ENCODE data around the gene MRI1.
"Not testable (repeated sequence)": the region's sequence is repeated elsewhere in the genome, so short reads cannot be mapped to it uniquely, and the experiment has no call there.

Gene MRI1

DNA sequence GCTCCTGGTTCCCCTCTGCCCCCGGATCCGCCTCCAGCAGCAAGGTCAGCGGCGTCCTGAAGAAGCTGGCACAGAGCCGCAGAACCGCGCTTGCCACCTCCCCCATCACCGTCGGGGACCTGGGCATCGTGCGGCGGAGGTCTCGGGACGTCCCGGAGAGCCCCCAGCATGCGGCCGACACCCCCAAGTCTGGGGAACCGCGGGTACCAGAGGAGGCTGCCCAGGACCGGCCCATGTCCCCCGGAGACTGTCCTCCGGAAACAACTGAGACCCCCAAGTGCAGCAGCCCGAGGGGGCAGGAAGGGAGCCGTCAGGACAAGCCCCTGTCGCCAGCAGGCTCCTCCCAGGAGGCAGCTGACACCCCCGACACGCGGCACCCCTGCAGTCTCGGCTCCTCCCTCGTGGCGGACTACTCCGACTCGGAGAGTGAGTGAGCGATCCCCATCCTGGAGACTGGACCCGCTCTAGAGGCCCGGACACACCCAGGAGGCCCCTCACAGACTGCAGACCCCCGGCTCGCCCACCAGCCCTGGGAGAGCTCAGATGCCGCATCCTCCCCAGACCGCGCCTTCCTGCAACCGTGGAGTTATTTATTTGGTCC lies 1.6 kb upstream of the MRI1 start:
- DNase-seq = no peak

DNA sequence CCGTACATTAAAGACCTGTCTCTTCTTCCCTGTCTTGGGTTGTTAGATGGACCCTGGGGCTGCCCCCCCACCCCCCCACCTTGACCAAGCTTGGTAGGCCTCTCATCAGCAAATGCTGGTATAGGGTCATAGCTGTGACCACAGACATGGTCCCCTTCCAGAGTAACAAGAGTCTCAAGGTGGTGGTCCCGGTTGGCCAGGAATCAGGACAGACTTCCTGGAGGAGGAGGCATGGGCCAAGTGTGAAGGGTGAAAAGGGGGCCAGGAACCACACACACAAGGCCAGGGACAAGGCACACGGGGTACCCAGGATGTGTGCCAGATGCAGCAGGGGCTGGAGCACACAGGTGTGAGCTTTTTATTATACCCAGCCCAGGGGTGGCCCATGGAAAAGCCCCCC lies 1.1 kb upstream of the MRI1 start:
- DNase-seq = no peak

DNA sequence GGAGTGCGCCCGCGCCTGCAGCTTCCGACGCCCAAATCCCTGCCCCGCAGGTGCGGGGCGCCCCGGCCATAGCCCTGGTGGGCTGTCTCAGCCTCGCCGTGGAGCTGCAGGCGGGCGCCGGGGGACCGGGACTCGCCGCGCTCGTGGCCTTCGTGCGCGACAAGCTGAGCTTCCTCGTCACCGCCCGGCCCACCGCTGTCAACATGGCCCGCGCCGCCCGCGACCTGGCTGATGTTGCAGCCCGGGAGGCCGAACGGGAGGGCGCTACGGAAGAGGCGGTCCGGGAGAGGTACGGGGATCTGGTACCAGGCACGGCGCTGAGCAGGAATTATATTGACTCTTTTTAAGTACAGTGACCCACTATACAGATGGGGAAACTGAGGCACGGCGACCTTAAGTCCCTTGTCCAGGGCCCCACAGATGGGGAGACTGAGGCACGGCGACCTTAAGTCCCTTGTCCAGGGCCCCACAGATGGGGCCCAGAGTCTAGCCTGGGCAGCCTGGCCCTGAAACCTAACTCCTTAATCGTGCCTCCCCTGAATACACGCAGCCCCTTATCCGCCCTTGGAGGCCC lies 586 bp downstream of the MRI1 start:
- DNase-seq = no peak

DNA sequence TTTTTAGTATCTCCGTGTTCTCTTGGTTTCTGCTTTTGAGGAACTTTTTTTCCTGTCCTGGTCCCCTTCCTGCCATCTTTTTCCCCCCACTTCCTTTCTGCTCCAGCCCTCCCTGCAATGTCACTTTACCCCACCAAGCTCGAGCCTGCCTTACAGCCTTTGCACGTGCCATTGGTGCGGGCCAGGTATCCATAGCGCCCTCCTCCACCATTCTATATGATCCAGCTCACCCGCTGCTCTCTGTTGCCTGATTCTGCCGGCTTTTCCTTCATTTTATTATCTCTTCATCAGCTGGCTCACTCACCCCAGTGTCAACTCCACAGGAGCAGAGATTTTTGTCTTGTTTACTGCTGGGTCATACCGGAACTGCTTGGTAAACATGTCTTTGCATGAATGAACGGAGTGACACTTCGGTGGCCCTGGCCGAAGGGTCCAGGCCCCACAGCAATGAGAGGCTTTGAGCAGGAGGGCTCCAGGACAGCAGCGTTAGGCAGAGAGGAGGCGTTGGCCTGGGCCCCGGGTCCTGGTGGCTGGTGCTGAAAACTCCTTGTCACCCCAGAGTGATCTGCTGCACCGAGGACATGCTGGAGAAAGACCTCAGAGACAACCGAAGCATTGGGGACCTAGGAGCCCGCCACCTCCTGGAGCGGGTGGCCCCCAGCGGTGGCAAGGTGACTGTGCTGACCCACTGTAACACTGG lies 1.2 kb downstream of the MRI1 start:
- no peak for DNase-seq

DNA sequence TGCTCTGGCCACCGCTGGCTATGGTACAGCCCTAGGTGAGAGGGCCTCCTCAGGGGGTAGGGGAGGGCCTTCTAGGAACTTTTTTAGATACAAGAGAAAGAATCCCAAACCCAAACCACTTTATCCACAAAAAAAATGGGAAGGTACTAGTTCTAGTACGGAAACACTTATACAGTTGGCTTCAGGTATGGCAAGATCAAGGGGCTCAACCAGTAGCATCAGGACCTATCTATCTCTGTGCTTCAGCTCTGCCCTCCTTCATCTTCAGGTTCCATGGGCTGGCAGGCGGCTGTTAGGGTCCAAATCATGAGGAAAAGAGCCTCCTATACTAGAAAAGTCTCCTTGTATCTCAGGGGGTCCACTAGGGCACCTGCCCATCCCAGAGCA lies 1.8 kb downstream of the MRI1 start:
- DNase-seq = no peak

DNA sequence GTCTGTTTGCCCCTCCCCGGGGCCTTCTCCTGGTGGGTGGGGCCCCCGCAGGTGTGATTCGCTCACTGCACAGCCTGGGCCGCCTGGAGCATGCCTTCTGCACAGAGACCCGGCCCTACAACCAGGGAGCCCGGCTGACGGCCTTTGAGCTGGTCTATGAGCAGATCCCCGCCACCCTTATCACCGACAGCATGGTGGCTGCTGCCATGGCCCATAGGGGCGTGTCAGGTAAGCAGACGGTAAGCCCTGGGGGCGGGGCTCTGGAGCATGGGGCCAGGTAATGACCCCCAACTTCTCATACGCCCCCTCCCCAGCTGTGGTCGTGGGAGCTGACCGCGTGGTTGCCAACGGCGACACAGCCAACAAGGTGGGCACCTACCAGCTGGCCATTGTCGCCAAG lies 4.2 kb downstream of the MRI1 start:
- DNase-seq = no peak

DNA sequence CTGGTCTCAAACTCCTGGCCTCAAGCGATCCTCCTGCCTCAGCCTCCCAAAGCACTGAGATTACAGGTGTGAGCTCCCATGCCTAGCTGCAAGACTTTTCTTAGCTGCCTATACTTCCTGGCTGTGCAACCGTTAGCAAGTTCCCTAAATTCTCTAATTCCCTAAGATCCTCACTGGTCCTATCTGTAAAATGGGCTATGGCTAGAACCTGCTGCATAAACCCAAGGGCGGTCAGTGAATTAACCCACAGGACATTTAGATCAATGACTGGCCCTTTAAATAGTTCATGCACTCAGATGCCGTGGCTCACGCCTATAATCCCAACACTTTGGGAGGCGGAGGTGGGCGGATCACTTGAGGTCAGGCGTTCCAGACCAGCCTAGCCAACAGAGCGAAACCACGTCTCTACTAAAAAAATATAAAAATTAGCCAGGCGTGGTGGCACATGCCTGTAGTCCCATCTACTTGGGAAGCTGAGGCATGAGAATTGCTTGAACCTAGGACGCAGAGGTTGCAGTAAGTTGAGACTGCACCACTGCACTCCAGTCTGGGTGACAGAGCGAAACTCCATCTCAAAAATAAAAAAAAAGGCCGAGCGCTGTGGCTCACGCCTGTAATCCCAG lies 5.8 kb downstream of the MRI1 start:
- no peak for DNase-seq

DNA sequence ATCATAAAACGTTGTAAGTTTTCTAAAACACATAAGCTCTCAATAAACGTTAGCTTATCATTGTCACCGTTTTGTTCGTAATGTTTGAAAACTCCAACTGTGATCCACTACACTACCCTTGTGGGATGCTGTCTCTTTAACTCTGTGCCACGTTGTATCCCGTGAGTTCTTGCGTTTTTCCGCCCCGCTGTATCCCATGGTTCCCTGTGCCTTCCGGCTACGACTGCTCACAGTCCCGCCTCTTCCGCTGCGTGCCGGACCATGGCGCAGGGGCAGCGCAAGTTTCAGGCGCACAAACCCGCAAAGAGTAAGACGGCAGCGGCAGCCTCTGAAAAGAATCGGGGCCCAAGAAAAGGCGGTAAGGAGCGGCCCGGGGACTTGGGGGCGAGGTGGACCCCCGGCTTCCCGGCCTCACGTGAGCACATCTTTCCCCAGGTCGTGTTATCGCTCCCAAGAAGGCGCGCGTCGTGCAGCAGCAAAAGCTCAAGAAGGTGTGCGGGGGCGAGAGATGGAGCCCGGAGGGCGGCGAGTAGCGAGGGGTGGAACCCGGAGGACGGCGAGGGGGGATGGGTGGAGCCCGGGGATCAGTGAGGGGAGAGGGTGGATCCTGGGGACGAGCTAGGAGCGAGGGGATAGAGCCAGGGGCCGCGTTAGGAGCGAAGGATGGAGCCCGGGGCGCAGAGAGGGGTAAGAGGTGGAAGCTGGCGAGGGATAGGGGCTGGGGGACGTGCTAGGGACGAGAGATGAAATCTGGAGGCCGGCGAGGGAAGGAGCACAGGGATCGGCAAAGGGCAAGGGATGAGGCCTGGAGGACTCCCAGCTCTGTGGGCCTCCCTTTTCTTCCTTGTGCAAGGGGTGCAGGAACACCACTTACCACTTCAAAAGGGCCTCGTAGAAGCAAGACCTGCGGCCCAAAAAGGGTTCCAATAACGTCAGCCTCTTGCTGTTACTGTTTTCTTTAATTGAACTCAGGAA lies 10.2 kb downstream of the MRI1 start, which contains the start of gene C19orf53:
C19orf53 (plus strand) TSS at position 240 of the 975 bp plus-strand sequence; CDS start at position 262, 22 bp downstream.
- peak; percentile 96 for DNase-seq

DNA sequence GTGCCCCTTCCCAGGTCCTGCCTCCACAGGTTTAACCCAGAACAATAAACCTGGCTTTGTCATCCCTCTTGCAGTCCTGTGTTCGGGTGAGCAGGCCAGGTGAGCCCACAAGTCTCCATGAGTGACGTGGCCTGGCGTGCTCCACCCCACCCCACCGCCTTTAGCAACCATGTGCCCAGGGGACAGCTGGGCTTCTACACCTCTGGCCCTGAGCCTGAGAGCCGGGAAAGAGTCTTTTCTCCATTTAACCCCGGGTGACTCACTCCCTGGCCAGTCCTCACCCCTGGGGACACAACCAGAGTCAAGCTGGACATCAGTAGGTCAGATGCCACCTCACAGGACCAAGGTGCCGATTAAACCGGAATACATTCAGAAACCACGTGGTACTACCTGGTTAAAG lies 14.1 kb downstream of the MRI1 start:
- DNase-seq = no peak

DNA sequence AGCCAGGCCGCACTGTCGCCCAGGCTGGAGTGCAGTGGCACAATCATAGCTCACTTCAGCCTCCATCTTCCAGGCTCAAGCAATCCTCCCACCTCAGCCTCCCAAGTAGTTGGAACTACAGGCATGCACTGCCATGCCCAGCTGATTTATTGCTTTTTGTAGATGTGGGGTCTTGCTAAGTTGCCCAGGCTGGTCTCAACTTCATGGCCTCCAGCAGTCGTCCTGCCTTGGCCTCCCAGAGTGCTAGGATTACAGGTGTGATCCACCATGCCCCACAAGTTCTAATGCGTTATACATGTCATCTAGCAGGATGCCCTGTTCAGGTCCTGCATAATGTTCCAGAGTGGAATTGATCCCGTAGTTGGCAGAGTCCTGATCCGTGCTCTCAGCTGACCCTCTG lies 14.5 kb downstream of the MRI1 start:
- DNase-seq = no peak

DNA sequence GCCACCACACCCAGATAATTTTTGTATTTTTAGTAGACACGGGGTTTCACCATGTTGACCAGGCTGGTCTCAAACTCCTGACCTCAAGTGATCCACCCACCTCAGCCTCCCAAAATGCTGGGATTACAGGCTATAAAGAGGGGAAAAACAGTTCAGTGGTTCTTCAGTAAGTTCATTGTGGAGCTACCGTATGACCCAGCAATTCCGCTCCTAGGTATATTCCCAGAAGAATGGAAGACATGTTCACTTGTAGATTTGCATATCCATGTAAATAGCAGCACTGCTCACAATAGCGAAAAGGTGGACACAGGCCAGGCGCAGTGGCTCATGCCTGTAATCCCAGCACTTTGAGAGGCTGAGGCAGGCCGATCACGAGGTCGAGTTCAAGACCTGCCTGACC lies 15.5 kb downstream of the MRI1 start:
- not testable (repeated sequence) for DNase-seq

DNA sequence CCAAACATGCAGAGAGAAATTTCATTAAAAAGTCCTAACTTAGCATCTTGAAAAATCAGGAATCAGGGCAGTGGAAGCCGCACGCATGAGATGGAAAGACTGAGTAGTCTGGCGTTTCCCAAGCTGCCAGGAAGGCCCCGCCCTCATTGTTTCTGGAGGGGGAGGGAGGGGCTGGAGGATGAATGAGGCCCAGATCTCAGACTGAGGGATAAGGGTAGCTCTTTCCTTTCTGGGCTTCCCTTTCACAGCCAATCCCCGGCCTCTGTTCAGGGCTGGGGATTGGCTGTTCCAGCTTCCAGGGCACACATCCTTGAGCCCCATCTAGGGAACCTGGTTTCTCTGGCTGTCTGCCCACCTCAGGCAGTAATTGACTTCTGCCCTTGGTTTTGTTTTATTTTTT lies 17.2 kb downstream of the MRI1 start:
- peak; percentile 92 for DNase-seq

DNA sequence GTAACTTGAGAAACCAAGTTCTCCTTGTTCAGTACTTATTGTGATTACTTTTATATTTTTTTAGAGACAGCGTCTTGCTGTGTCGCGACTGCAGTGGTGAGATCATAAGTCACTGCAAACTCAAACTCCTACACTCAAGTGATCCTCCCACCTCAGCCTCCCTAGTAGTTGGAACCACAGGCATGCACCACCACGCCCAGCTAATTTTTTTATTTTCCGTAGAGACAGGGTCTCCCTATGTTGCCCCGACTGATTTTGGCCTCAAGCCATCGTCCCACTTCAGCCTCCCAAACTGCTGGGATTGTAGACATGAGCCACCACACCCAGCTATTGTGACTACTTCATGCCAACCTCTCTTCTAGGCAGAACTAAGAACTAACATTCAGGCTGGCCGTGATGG lies 18.2 kb downstream of the MRI1 start:
- DNase-seq = no peak

DNA sequence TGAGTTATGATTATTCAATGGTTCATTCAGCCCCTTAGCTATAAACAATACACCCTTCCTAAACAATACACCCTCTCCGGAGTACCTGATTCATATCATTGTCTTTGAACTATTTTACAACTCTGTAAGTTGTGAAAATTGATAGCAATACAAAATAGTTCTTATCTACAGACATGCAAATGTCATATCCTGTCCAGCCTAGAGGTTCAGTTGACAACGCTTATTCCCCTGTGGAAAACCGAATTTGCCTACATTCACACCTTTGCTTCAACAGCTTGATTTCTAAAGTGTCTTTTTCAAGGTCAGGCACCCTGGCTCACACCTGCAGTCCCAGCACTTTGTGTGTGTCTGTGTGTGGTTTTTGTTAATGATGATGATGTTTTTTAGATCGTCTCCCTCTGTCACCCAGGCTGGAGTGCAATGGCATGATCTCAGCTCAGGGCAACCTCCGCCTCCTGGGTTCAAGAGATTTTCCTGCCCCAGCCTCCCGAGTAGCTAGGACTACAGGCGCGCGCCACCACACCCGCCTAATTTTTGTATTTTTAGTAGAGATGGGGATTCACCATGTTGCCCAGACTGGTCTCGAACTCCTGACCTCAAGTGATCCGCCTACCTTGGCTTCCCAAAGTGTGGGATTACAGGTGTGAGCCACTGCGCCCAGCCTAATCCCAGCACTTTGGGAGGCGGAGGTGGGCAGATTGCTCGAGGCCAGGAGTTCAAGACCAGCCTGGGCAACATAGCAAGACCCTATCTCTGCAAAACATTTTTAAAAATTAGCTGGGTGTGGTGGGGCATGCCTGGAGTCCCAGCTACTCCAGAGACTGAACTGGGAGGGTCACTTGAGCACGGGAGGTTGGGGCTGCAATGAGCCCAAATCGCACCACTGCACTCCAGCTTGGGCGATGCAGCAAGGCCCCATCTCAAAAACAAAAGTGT lies 19.5 kb downstream of the MRI1 start:
- no peak for DNase-seq

DNA sequence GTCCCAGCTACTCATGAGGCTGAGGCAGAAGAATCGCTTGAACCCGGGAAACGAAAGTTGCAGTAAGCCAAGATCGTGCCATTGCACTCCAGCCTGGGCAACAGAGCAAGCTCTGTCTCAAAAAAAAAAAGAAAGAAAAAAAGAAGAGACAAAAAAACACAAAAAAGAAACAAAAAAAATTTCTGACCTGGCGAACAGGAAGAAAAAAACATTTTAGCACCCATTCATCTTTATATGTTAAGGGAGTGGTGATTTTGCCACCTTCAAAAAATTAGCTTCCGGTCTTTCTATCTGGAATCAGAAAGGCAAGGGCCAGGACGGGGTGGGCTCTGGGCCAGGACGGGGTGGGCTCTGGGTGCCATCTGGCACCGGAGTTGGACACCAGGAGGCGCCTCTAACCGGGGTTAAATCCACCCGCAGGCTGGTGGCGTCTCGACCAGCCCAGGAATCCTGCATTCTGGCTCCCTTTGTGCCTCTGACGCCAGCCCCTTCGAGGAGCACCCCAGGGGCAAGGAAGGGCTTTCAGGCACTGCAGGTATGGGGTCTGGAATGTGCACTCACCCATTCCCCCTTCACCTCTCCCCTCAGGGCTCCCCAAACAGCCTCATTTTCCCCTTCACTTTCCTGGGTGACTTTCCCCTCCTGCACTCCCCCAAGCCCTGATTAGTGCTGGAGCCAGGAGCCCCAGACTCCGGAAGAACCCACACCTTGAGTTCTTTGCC lies 20.6 kb downstream of the MRI1 start:
- DNase-seq = peak; percentile 77

DNA sequence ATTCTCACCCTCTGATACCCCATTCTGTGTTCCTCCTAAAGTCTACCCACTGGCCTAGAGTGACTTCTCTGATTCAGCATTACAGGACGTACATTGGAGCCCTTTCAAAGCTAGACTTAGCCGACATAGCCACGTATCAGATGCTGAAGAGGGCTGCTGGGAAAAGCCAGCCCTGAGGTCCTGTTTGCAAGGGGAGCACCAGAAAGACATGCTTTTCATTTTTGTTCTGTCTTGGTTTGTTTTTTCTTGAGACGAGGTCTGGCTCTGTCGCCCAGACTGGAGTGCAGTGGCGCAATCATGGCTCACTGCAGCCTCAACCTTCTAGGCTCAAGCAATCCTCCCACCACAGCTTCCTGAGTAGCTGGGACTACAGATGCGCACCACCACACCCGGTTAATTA lies 24.7 kb downstream of the MRI1 start:
- no peak for DNase-seq

DNA sequence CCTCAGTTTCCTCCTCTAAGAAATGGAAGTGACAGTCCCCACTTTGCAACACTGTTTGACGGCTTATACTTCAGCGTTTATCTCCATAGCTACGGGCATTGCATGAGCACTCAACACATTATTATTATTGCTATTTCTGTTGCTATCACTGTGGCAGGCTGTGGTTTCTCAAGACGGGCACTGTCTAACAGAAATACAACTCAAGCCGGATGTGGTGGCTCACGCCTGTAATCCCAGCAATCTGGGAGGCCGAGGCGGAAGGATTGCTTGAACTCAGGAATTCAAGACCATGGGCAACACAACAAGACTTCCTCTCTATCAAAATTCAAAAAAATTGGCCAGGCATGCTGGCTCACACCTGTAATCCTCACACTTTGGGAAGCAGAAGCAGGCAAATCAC lies 26.0 kb downstream of the MRI1 start:
- no peak for DNase-seq

DNA sequence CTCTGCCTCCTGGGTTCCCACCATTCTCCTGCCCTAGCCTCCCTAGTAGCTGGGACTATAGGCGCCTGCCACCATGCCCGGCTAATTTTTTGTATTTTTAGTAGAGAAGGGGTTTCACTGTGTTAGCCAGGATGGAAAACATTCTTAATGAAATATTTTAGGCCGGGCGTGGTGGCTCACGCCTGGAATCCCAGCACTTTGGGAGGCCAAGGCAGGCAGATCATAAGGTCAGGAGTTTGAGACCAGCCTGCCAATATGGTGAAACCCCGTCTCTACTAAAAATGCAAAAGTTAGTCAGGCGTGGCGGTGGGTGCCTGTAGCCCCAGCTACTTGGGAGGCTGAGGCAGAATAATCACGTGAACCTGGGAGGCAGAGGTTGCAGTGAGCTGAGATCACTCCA lies 29.0 kb downstream of the MRI1 start:
- DNase-seq = not testable (repeated sequence)

DNA sequence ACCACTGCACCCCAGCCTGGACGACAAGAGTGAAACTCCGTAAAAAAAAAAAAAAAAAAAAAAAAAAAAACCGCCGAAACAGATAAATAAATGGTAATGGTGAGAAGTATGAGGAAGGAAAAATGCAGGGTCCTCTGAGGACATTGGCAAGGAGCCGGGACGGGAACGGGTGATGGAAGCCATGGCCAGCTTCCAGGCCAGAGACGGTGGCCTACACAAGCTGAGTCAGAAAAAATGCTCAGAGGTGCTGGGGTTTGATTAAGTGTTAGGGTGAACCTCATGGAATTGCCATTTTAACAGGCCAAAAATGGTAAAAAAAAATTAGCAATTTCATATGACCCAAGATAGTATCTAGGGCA lies 30.1 kb downstream of the MRI1 start:
- peak; percentile 91 for DNase-seq

DNA sequence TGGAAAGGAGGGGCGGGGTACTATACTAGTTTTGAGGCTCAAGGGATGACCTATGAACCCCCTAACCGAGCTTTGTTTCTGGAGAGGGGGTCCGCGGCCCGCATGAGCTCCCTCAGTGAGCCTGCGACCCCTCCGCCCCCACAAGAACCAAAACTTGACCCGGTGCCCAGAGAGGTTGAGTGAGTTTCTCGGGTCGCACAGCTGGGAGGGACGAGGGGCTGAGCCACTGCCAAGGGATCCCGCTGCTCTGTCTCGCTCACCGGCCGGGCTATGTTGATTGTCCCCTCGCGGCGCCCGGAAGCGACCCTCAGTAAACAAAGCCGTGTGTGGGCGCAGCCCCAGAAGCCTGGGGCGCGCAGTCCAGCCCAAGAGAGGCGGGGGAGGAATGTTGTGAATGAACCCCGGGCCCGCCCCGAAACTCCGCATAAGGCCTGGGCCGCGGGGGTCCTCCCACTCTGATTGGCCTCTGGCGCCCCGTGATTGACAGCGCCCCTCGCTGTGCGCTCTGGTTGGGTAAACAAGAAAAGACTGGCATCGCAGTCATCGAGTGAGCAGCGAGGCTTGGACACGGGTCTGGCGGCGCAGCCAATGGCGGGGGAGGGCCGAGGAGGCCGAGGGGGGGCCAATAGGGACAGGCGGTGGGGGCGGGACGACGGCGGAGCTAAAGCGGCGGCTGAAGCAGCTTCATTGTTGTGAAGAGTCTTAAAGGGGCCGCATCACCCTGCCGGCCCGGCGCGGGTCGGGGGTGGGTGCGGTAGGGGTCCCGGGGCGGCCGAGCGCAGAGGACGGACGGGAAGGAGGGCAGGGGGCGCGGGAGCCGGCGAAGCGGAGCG lies 30.7 kb downstream of the MRI1 start, which contains the start of gene ZSWIM4:
ZSWIM4 (plus strand) TSS at position 687 of the 833 bp plus-strand sequence. CDS start 206 bp downstream, outside the sequence.
- DNase-seq = peak; percentile 99

All from femur (tissue), 1 donor.